Thoracic aorta (tissue), 2 donors: Measurements from ENCODE around the gene TCIRG1. TPM values are rescaled to one million over a fixed set of nuclear protein-coding genes. Genes with fewer than 3 reads are reported as not detected.

ENCODE experiments used
- ATAC-seq: fragments of 150-250 bp; one replicate; pipeline ENCODE4 v1.8.0; 2017; ENCODE audit warnings: low read depth; ENCODE audit not compliant: insufficient number of reproducible peaks, low FRiP score
- DNase-seq: peaks from one replicate; pipeline ENCODE4 v3.0.0-alpha.2; 2020; ENCODE audit warnings: low spot score
- H3K27ac ChIP-seq, 2 donors: fragments of 200-600 bp; sonication (generic); 1 replicate in 1 of 2; 2 replicates in 1 of 2; pipeline ENCODE4 v1.5.1; 2016; ENCODE audit warnings: mild to moderate bottlenecking in 2 of 2, moderate library complexity in 2 of 2
- H3K27me3 ChIP-seq: fragments of 200-600 bp; sonication (generic); replicated peaks from 2 replicates; pipeline ENCODE4 v1.6.0; 2016; ENCODE audit warnings: mild to moderate bottlenecking; ENCODE audit not compliant: insufficient read depth
- H3K36me3 ChIP-seq: fragments of 200-600 bp; sonication (generic); one replicate; pipeline ENCODE4 v1.5.1; 2016
- H3K4me1 ChIP-seq, 2 donors: fragments of 200-600 bp; sonication (generic); 1 replicate in 1 of 2; 2 replicates in 1 of 2; pipeline versions ENCODE4 v1.5.1 to v1.6.0; 2016; ENCODE audit warnings: low read depth in 2 of 2, mild to moderate bottlenecking in 1 of 2; ENCODE audit not compliant: control insufficient read depth in 1 of 2
- H3K4me3 ChIP-seq: fragments of 200-600 bp; sonication (generic); 2 replicates; pipeline ENCODE4 v1.5.1; 2016; ENCODE audit warnings: mild to moderate bottlenecking
- H3K9me3 ChIP-seq: fragments of 200-600 bp; sonication (generic); 2 replicates; pipeline ENCODE4 v1.5.1; 2016
- total RNA-seq, 2 donors: library from RNA; depleted of rRNA; stranded (reverse); fragments of >200 nt; gene quantifications; one replicate each; pipeline versions ENCODE4 v1.1.0 to v1.2.3, GENCODE V29; 2016
- TF ChIP-seq, protein P1 (sequence below): fragments of 200-600 bp; sonication (generic); IDR thresholded peaks from one replicate; pipeline ENCODE4 v1.5.1; 2019; ENCODE audit warnings: antibody characterized with exemption

Gene TCIRG1
- total RNA-seq, 2 donors from 2014 or later, result 167 to 281 TPM

DNA sequence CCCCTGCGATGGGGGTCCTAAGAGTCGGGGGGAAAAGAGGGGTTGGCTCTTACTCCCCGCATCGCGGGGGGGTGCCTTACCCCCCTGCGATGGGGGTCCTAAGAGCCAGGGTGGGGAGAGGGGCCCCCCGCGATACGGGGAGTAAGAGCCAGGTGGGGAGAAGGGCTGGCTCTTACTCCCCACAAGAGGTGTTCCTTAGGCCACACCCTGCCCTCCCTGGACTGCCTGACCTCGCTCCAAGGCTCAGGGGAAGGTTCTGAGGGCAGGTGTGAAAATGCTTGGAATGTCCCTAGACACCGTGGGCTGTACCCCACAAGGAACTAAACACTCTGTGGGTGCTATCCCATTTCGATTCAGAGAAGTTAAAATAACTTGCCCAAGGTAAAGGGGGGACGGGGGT, 42.8 kb upstream of the TCIRG1 start:
- TF ChIP-seq, protein P1, sequence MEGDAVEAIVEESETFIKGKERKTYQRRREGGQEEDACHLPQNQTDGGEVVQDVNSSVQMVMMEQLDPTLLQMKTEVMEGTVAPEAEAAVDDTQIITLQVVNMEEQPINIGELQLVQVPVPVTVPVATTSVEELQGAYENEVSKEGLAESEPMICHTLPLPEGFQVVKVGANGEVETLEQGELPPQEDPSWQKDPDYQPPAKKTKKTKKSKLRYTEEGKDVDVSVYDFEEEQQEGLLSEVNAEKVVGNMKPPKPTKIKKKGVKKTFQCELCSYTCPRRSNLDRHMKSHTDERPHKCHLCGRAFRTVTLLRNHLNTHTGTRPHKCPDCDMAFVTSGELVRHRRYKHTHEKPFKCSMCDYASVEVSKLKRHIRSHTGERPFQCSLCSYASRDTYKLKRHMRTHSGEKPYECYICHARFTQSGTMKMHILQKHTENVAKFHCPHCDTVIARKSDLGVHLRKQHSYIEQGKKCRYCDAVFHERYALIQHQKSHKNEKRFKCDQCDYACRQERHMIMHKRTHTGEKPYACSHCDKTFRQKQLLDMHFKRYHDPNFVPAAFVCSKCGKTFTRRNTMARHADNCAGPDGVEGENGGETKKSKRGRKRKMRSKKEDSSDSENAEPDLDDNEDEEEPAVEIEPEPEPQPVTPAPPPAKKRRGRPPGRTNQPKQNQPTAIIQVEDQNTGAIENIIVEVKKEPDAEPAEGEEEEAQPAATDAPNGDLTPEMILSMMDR, result no peak
- Histone ChIP-seq H3K27me3 (no peaks in the 10 kb centered on the region), H3K4me3 (no peak overlapping the region), H3K36me3 (no peaks in the 10 kb centered on the region), H3K27ac (no peak overlapping the region), H3K9me3 (no peaks in the 10 kb centered on the region), H3K4me1 (no peaks in the 10 kb centered on the region)
- DNase-seq (no peak), ATAC-seq (no peak)

- no peak overlapping the region for H3K27ac ChIP-seq
- TF ChIP-seq, protein P1, result no peak
- no peaks in the 10 kb centered on the region for H3K4me1 ChIP-seq
These were observed 42.0 kb upstream of the TCIRG1 start for GRCh38 chr11:67996622-67997474.

DNA sequence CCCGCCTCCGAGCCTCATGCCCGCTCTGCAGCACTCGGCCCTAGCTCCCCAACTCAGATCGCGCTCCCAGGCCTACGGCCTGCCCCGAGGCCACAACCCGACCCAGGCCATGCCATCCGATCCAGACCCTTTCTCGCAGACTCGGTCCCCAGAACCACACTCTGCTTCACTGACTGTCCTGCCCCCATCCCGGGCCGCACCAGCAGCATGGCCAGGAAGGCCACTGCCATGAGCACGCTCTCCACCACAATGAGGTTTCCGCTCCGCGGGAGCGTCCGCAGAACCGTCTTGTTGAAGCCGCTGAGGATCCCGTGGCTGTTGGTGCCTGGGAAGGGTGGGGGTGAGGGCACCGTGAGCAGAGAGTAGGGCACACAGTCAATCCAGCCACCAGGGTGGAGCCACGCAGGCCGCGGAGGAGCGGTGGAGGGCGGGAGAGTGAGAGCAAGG, 41.3 kb upstream of the TCIRG1 start:
- ATAC-seq, result no peak
- H3K27me3 ChIP-seq, result no peaks in the 10 kb centered on the region
- DNase-seq, result no peak

More at GRCh38 chr11:67996622-67997474, 42.0 kb upstream of the TCIRG1 start:
- ATAC-seq, result no peak
- DNase-seq, result no peak
- Histone ChIP-seq H3K4me3 (no peak overlapping the region), H3K36me3 (no peaks in the 10 kb centered on the region), H3K9me3 (no peaks in the 10 kb centered on the region), H3K27me3 (no peaks in the 10 kb centered on the region)

DNA sequence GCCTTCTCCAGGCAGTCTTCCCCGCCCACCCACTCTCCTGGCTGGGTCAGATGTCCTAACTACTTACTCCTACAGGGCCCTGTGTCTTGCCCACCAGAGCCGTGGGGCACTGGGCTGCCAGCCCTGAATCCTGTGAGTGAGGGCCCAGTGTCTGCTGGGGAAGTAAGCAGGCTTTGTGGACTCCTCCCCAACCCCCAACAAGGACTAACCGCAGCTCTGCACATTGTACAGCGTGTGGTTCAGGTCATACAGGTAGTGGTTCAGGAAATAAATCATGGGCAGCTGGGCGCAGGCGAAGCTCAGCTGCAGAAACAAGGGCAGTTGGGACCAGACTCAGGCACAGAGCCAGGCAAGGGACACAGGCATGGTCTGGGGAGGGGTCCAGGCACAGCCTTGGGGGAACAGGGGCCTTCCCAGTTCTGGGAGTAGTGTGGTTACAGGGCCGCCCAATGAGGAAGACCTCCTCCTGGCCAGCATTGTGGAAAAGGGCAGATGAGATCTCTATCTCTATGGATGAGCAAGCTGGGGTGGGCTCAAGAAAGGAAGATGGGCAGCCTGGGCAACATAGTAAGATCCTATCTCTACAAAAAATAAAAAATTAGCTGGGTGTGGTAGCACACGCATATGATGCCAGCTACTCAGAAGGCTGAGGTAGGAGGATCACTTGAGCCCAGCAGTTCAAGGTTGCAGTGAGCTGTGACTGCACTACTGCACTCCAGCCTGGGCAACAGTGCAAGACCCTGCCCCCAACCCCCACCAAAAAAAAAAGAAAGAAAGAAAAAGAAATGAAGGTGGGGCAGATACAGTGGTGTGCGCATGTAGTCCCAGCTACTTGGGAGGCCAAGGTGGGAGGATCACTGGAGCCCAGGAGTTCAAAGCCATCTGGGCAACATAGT, 40.4 kb upstream of the TCIRG1 start:
- no peaks in the 10 kb centered on the region for H3K9me3 ChIP-seq
- no peak overlapping the region for H3K4me3 ChIP-seq
- TF ChIP-seq, protein P1, result no peak
- DNase-seq, result no peak
- no peaks in the 10 kb centered on the region for H3K27me3 ChIP-seq
- ATAC-seq, result no peak
- H3K27ac ChIP-seq, result no peak overlapping the region
- no peaks in the 10 kb centered on the region for H3K4me1 ChIP-seq
- H3K36me3 ChIP-seq, result no peaks in the 10 kb centered on the region

More for the DNA sequence above, 41.3 kb upstream of the TCIRG1 start:
- Histone ChIP-seq H3K9me3 (no peaks in the 10 kb centered on the region), H3K4me1 (no peaks in the 10 kb centered on the region), H3K4me3 (no peak overlapping the region), H3K36me3 (no peaks in the 10 kb centered on the region), H3K27ac (no peak overlapping the region)
- TF ChIP-seq, protein P1, result no peak

- TF ChIP-seq, protein P1, result no peak
- Histone ChIP-seq H3K36me3 (no peaks in the 10 kb centered on the region), H3K4me3 (no peak overlapping the region), H3K27me3 (no peaks in the 10 kb centered on the region), H3K27ac (no peak overlapping the region), H3K9me3 (no peaks in the 10 kb centered on the region), H3K4me1 (peaks cover 0 to 2% of the 10 kb centered on the region in 2 donors)
- DNase-seq, result no peak
- no peak for ATAC-seq
These were observed 39.6 kb upstream of the TCIRG1 start for GRCh38 chr11:67999201-67999629.
